ENCODE results near the gene ACE.

ACE gene

DNA sequence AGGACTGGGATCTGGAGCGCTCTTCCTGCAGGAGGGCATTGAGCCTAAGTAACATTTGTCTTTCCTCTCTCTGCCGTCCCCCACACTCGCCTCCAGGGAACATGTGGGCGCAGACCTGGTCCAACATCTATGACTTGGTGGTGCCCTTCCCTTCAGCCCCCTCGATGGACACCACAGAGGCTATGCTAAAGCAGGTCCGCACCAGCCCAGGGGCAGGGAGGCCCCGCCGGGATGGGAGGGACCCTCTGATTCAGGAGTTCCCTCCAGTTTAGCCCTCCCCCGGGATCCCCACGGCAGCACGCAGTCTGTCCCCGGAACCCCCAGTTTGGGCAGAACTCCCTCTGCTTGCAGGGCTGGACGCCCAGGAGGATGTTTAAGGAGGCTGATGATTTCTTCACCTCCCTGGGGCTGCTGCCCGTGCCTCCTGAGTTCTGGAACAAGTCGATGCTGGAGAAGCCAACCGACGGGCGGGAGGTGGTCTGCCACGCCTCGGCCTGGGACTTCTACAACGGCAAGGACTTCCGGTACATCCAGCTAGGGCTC lies 14.1 kb downstream of the ACE start:
- no peak for DNase-seq

DNA sequence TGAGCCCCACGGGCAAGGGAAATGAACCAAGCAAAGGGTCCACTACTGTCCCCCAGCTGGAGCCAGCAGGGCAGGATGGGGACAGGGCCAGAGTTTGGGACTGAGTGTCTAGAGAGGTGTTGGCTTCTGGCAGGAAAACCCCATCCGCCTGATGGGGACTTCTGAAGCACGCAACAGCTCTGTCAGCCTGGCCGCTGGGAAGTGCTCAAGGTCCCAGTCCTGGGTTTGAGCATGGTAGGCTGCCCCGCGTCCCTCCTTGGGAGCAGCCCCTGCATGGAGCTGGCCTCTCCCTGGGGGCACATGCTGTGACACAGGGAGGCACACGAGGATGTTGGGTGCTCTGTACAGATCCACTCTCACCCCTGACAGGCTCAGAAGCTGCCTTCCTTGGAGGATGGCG lies 14.6 kb downstream of the ACE start:
- no peak for DNase-seq

DNA sequence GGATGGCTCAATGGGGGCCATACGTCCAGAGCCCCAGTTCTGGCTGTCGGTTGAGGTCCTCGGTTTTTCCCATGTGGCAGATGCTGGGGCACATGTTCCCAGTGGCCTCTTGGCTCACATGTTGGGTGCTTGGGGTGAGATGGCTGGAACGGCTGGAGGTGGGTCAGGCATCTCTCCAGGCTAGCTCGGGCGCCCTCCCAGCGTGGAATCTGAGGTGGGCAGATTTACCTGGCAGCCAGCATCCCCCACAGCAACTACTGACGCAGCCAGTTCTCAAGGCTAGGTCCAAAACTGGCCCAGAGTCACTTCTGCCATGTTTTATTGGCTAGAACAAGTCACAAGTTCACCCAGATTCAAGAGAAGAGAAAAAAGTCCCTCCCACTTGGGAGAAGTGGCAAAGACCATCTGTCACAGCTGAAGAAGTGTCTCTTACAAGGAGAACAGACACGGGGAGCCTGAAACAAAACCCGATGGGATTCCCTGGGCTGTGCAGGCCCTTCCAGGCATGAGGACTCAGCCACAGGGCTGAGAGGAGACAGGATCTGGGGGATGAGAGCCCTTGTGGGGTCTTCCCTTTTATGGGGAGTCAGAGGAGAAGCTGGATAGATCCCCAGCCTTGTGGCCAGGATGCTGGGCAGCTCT lies 15.2 kb downstream of the ACE start:
- DNase-seq, result no peak

DNA sequence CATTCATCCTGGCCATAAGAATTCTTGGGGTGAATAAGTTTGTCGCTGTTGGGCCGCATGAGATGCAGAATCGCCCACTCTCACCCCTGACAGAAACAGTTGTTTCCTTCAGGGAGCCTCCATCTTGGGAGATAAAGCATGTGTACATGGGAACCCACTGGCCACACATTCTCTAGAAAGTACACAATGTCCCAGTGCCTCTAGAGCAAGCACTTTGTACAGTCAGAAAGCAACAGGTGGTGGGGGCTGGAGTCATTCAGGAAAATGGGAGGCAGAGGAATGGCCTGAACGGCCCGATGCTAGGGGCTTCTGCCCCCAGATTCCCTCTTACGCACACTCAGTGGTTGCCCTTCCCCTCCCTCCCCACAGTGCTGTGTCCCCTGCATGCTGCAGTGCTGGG lies 16.1 kb downstream of the ACE start:
- no peak for DNase-seq

DNA sequence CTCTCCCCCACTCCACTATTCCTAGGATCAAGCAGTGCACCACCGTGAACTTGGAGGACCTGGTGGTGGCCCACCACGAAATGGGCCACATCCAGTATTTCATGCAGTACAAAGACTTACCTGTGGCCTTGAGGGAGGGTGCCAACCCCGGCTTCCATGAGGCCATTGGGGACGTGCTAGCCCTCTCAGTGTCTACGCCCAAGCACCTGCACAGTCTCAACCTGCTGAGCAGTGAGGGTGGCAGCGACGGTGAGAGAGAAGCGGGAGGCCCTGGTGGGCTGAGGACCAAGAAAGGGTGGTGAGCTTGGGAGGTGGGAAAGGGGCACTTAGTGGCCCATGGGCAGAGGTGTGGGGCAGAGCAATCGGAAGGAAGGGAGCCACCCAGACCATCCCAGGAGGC lies 16.6 kb downstream of the ACE start:
- no peak for DNase-seq

DNA sequence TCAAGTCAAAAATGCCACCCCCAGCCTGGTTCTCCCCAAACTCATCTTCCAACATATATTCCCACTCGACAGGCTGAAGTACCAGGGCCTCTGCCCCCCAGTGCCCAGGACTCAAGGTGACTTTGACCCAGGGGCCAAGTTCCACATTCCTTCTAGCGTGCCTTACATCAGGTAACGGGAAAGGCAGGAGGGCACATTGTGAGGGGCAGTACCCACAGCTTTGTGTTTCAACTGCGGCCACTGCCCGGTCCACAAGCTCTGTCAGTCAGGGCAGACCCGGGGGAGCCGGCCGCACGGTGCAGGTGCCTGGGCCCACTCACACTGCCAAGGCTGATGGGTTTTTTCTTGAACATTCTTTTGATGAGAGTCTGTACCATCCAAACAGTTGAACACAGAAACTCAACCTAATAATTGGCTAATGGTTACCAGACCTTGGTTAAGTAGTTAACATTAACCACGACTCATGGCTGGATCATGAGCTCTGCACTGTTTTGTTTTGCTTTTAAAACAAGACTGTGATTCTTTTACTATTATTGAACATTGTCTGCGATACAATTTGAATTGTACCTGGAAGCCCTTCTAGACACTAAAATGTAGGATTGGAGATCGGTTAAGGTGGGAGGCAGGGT lies 17.6 kb downstream of the ACE start:
- DNase-seq, result no peak

DNA sequence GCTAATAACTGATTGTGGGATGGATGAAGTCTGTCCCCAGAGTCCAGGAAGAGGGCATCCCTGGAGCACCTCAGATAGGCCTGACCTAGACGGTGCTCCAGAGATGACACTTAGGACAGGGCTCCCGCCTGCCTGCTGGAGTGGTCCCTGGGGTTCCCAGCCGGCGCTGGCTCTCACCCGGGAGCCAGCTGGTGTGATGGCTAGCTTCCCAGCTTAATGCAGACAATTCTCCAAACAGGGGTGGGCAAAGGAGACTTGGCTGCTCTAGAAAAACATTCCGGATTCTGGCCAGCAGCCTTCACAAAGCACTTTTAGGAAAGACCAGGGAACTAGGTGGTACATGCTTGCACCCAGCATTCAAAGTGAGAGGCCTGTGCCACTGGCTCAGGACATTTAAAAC lies 18.6 kb downstream of the ACE start:
- no peak for DNase-seq

DNA sequence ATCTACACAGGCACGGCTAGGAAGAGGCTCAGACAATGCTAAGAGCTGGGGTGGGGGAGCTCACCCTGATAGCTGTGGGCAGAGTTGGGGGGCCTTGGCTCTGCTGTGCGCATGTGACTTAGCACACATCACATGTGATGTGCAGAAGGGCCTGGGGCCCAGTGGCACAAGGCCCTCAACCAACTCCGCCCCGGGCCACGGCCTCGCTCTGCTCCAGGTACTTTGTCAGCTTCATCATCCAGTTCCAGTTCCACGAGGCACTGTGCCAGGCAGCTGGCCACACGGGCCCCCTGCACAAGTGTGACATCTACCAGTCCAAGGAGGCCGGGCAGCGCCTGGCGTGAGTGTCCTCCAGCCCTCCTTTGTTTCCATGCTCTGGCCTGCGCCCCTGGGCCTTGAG lies 19.3 kb downstream of the ACE start:
- no peak for DNase-seq

DNA sequence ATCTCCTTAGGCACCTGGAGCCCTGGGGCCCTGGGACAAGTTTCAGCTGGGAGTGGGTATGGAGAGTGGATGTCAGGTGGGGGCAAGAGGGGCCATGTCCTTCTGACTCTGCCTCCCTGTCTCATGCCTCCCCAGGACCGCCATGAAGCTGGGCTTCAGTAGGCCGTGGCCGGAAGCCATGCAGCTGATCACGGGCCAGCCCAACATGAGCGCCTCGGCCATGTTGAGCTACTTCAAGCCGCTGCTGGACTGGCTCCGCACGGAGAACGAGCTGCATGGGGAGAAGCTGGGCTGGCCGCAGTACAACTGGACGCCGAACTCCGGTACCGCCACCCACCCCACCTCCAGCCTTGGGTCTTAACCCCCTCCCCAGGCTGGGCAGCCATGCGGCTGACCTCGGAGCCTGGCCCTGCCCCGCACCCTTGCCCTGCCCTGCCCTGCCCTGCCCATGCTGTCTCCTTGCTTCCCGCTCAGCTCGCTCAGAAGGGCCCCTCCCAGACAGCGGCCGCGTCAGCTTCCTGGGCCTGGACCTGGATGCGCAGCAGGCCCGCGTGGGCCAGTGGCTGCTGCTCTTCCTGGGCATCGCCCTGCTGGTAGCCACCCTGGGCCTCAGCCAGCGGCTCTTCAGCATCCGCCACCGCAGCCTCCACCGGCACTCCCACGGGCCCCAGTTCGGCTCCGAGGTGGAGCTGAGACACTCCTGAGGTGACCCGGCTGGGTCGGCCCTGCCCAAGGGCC lies 20.0 kb downstream of the ACE start:
- DNase-seq, result no peak

DNA sequence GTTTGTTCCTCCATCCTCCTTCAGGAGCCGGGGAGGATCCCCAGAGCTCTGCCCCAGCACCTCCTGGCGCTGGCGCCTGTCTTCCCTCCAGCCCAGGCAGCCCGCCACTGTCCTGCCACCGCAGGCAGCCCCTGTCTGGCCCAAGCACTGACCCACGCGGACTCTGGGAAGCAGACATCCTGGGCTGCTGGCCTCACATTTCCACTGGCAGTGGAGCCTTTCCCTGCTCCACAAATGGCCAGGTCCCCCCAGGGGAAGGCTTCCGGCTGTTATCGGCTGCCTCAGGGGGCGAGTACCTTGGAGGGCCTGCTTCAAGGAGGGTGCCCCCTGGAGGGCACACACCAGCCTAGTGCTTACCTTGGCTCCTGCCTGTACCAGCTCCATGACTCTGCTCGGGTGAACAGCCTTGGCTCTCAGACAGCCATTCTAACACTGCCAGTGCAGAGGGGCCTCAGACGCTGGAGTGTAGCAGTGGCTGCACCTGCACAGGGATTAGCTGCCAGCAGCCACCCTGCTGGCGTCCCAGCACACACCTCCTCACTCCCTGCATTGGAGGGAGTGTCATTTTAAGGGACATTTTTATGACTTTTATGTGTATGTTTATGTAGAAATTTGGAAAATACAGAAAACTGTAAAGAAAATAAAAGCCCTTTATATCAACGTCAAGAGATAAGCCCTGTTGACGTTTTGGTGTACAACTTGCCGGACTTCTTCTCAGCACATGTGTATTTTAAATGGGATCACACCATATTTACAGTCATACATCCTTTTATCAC lies 21.0 kb downstream of the ACE start:
- no peak for DNase-seq

DNA sequence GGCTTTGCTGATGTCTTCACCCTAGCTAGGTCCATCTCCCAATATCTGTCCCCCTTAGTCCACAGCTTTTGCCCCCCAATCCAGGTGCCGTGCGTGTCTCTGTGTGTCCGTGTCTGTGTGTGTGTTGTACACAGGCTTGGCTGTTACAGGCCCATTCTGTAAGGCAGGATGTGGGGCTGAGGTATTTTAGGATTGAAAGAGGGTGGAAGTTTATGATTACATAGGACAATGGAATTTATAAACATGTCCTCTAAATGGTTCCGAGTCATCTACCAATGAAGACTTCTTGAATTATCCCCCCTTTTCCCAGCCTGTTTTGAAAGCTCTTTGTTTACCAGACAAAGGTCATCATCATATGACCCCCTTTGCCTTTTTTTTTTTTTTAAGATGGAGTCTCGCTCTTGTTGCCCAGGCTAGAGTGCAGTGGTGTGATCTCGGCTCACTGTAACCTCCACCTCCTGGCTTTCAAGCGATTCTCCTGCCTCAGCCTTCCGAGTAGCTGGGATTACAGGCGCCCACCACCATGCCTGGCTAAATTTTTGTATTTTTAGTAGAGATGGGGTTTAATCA lies 21.9 kb downstream of the ACE start:
- no peak for DNase-seq

DNA sequence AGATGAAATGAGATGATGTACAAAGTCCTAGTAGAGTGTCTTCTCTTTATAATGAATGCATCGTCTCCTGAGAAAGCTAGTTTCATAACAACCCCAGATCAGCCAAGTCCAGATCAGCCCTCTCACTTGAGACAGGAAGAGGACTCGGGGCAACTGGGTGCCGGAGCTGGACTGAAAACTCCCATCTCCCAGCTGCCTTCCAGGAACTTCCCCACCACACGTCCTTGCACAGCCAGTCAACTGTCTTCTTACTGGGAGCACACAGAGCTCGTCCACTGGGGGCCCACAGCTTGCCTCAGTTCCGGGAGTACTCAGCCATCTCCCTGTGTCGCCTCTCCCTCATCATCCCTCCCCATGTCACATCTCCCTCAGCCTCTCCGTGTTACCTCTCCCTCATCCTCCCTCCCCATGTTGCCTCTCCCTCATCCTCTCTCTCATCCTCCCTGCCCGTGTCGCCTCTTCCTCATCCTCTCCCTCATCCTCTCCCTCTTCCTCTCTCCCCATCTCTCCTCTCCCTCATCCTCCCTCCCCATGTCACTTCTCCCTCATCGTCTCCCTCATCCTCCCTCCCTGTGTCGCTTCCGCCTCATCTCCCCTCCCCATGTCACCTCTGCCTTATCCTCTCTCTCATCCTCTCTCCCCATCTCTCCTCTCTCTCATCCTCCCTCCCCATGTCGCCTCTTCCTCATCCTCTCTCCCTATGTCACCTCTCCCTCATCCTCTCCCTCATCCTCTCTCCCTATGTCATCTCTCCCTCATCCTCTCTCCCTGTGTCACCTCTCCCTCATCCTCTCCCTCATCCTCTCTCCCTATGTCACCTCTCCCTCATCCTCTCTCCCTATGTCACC lies 23.9 kb downstream of the ACE start:
- DNase-seq, result no peak

DNA sequence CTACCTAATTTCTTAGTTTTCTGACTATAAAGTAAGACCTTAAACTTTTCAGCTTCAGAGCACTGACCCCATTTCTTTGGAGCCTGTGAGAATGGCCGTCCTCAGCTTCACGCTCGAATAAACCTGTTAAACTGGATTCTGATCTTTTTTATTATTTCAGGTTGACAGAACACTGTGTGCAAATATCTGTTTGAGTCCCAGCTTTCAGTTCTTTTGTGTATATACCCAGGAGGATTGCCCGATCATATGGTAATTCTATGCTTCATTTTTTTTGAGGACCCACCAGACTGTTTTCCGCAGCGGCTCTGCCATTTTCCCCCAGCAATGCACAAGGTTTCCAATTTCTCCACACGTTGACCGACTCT lies 26.5 kb downstream of the ACE start:
- no peak for DNase-seq

DNA sequence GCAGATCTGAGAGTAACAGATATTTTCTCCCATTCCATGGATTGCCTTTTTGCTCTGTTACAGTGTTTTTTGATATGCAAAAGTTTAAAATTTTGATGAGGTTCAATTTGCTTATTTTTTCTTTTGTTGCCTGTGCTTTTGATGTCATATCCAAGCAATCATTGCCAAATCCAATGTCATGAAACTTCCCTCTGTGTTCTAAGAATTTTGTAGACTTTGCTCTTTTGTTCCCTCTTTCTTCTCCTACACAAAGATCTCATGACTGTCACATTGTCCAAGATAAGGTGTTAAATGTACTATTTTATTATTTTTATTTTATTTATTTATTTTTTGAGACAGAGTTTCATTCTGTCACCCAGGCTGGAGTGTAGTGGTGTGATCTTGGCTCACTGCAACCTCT lies 27.4 kb downstream of the ACE start:
- DNase-seq, result no peak

DNA sequence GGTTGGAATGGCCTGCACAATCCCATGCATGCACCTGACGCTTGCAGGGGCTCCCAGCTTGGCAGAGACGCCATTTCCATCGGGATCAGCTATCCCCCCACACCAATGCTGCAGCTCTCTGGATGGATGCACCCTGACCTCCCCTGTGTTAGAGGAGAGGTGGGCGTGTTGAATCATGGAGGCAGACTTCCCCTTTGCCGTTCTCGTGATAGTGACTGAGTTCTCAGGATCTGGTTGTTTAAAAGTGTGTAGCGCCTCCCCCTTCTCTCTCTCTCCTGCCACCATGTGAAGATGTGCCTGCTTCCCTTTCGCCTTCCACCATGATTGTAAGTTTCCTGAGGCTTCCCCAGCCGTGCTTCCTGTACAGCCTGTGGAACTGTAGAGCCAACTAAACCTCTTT lies 28.5 kb downstream of the ACE start:
- DNase-seq, result no peak

DNA sequence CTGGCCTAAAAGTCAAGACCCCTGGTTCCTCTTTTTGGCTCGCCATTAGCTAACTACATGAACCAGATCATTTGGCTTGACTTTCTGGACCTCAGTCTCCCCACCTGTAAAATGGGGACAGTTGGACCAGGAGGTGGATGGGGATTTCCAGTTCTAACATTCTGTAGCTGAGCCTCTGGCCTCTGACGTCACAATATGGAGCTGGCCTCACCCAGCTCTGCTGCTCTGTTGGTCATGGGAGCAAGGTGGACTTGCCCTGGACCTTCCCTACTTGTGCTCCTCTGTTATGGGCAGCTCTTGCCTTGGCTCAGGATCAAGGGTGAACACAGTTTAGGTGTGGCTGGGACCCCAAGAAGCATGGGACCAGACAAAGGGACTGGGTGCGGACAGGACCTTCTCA lies 29.8 kb downstream of the ACE start:
- DNase-seq, result no peak

DNA sequence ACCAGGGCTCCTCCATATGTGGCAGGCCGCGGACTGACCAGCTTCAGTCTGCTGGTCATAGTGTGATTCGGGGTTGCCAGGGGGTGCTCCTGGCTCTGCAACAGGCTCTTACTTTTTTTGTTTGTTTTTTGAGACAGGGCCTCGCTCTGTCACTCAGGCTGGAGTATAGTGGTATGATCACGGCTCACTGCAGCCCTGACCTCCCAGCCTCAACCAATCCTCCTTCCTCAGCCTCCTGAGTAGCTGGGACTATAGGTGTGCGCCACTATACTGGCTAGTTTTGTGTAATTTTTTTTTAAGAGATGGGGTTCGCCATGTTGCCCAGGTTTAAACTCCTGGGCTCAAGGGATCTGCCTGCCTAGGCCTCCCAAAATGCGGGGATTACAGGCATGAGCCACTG lies 34.5 kb downstream of the ACE start:
- DNase-seq, result no peak

DNA sequence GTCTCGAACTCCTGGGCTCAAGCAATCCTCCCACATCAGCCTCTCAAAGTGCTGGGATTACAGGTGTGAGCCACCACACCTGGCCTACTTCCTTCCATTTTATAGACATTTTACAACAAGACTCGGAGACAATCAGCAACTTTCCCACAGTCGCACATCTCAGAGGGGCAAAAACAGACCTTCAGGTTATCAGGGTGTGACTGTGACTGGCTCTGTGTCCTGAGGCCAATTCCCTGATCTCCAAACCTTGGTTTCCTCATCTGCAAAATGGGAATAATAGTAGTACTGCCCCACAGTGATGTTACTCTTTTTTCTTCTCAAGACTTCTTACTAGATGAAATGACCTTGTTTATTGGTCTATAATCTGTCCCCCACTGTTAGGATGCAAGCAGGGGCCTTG lies 35.5 kb downstream of the ACE start:
- DNase-seq, result no peak

DNA sequence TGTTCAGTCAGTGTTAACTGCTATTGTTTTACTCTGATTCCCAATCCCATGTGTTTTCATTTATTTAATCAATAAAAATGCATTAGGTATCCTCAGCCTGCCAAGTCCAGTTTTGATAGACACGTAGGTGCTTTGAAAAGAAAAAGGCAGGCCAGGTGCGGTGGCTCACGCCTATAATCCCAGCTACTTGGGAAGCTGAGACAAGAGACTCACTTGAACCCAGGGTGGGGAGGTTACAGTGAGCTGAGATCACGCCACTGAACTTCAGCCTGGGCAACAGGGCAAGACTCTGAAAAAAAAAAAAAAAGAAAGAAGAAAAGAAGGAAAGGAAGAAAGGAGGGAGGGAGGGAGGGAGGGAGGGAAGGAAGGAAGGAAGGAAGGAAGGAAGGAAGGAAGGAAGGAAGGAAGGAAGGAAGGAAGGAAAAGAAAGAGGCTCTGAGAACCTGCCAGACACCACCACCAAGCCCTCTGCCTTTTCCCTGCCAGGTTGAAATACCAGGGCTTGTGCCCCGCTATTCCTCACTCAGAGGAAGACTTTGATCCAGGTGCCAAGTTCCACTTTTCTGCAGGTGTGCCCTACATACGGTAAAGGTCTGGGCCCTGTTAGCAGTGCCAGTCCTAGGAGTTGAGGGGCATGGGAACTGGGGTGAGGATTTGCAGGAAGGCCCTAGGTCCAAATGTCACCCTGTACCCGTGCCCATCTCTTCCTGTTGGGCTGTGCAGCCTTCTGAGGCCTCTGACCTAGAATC lies 36.2 kb downstream of the ACE start:
- DNase-seq, result no peak

DNA sequence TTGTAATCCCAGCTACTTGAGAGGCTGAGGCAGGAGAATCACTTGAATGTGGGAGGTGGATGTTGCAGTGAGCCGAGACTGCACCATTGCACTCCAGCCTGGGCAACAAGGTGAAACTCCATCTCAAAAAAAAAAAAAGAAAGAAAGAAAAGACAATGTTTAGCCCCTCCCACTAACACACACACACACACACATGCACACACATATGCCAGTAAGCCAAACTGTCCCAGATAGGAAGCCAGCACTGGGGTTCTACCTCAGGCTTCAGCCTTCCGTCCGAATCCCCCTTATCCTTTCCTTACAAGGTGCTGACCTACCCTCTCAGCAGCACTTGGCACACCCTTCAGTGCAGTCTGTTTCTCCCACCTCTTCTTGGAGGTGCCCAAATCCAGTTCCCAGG lies 37.6 kb downstream of the ACE start:
- no peak for DNase-seq

Measured in hypothalamus (tissue), 51 donors.